Stimulated activated CD8-positive, alpha-beta memory T cell treated with anti-CD3 and anti-CD28 coated beads, Interleukin-7, amount 100 ng/mL, for 1 hour (primary cell): Measurements from ENCODE around the gene ANO2.

Experiments
- DNase-seq, 2 donors: peaks; one replicate each; pipeline ENCODE4 v3.0.0-alpha.2; 2020; ENCODE audit warnings: low read depth in 2 of 2

ANO2 gene

DNA sequence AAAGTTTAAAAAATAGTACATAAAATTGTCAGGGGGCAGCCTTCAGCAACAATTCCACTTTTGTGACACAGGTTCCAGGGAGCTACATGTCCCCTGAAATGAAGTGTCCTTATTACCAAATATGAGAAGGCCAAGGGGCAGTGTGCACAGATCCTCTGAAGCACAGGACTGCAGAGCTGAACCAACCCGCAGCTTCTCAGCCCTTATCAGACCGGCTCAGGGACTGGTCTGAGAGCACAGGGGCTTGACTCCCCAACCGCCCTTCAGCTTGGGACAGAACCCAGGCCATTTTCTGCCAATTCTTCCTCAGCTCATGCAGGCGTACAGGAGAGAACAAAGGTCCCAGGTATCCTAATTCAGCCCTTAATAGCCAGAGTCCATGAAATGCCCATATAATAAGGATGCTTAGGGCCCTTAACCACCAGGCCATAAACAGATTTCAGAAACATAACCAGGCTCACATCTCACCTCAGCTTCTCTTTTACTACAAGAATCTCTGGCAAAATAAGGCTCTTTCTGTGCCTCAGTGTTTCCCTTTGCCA lies 221.3 kb downstream of the ANO2 start:
- DNase-seq: no peak

DNA sequence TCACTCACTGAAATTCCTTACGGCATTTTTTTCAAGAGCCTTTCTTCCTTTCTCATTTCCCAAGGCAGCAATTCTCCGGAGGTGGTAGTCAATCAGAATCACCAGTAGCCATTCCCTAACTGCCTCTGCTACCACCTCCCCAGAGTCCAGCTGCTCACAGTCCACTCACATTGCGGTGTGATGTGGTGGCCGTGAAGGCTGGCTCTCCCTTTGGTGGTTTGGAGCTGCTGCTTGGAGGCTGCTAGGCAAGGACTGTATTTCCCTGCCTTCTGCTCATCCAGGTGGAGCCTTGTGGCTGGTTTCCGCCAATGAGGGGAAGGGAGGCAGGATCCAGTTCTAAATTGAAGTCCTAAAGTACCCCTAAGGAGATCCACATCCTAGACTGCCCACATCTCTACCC lies 222.0 kb downstream of the ANO2 start:
- DNase-seq: no peak

DNA sequence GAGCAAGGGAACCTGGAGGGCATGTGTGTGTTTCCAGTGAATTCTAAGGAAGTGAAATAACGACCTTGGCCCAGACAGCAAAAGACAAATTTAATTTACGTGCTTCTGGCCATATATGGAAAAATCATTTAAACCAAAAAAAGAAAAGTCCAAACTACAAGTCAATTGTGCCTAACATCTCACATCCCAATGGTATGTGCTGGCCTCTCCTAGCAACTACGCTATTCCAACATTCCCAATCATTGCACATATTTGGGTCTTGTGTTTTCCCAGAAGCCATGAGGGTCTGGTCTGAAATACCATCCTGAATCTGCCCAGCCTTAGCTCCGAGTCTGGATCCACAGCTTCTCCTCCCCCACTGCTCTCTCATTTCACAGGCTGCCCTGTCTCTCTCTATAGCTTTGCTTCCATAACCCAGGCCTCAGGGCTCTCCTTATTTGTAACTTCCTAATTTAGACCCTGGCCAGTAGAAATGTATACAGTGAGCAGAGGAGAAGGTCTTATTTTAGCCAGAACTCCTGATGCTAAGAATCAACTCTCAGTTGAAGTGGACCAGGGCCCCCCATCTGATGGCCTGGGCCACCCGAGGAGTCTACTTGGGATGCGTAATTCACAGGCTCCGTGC lies 224.6 kb downstream of the ANO2 start:
- DNase-seq: no peak

DNA sequence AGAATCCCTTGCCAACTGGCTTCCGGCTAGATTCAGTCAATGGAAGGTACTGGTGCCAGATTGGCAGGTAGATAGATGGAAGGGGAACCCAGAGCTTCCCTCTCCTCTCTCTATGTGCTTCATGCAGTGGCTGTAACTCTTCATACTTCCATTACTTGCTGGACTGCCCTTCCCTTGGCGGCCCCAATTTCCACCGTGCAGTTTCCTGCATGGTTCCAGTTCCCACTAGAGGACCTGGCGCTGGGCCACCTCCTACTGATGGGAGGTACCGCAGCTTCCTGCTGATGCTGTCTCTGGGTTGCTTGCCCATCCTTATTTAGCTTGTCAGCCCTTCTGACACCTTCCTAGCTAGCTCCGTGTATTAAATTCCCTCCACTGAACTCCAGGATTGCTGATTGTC lies 226.4 kb downstream of the ANO2 start:
- DNase-seq: no peak

DNA sequence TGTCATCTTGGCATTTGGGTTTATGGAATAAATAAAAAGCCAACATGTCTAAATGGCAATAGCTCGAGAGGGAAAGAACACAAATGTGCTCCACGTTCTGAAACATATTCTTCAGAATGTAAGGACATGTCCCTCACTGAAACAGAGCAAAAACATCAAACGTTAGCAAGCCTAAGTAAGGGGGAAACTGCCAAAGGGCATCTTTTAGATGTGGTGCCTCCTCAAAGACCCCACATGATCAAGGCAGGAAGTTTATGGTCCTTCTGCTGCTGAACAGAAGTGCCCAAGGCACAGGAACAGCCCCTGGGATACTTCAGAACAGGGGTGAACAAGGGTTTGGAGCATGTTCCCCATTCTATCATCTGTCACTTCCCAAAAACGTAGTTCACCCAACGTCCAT lies 227.0 kb downstream of the ANO2 start:
- no peak for DNase-seq

DNA sequence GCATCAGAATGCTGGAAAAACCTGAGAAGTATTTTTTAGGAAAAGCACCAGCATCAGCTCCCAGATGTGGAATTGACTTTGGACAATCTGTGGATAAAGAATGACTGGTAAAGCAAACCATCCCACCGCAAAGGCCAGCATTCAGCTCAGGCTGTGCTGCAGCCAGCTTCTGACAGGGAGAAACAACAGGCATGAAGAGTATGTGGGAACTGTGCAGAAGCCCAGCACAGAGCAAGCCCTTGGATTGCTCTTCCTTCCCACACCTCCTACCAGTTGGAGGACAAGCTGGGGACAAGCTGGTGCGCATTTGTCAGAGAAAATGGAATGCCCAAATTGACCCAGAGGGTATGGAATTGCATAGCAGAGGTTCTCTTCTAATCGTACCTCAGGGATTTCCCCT lies 228.1 kb downstream of the ANO2 start:
- DNase-seq: no peak

DNA sequence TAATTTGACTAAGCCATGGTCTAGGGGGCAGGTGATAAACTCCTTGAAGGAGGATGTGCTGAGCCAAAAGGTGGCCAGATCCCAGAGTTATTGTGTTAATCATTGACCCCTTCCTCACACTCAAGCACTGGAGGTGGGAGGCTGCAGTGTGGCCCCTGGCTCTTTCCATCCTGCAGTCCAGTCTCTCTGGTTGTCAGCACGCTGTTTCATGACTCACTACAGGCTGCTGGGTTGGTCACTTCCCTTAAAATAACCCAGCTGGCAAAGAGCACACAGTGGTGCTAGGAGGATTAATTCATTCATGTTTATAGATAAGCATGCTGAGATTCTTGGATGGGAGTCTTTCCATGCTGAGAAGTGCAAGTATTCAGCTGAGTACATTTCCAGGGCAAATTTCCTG lies 228.9 kb downstream of the ANO2 start:
- no peak for DNase-seq

DNA sequence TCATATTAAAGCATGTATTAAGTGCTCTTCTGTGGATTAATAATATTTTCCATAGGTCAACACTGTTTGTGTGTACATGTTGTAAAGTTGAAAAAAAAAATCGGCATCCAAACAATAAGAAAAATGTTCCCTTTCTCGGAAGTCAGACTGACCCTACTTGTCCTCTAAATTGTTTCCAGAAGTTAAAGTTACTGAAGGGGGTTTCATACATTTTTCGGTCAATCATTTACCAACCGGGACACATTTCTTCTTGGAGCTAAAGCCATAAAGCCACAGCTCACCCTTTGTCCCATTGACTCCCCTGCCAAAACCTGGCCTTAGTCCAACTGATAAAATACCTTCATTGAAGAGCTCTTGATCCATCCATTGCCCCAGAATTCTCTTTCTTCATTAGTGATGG lies 230.0 kb downstream of the ANO2 start:
- DNase-seq: no peak

DNA sequence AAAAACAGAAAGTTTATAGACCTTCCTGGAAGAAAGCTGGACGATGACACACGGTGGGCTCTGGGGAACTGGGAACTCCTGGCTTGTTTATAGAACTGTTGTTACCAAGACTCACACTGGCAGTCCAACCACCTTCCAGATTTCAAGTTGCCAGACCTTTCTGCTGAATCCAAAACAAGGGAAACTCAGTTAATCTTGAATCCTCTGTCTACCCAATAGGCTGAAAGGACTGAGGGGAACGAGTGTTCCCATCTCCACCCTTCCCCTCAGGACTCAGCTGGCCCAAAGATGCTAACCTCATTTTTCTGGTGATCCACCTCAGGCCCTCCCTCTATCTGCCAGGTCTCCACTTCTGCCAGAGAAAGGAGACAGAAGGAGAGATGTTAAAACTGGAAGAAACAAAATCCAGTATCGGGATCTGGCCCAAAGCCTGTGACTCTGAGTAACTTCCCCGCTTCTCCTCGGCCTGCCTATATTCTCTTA lies 231.4 kb downstream of the ANO2 start:
- no peak for DNase-seq

DNA sequence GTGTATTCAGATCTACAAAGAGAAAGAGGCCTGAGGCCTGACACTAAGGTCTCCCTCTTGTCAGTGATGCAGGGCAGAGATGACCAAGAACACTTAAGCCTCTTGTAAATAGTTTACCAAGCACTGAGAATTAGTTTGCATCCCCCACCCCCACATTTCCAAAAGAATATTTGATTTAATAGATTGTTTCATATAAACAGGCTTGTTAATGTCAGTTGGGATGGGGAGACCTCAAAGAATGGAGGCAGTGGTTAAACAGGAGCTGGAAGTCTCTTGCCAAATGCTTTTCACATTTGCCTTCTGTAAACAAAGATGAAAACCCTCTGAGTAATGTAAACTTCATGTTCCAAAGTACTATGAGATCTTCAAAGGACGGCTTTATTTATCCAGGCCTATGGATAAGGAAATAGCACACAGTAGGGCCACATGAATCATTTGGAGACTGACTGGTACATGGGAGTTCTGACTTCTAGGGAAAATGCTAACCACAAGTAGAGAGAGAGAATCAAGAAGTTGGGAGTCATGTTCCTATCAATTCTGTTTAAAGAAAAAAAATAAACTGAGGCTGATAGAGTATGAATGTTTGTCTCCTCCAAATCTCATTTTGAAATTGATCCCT lies 234.7 kb downstream of the ANO2 start:
- DNase-seq: no peak

DNA sequence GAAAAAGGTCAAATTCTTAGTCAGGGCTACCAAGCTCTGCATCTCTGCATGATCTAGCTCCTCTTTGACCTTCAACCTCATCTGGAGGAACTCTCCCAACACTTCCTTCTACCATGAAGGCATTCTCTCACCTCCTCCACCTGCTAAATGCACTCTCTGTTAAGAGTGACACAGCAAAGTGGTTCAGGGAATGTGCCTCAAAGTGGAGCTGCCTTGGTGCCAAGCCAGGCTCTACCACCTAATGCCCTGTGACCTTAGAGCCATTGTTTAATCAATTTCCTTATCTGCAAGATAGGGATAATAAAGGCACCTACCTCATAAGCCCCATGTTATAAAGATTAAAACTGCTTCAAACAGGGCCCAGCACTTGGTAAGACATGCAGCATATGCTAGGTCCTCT lies 236.7 kb downstream of the ANO2 start:
- DNase-seq: no peak

DNA sequence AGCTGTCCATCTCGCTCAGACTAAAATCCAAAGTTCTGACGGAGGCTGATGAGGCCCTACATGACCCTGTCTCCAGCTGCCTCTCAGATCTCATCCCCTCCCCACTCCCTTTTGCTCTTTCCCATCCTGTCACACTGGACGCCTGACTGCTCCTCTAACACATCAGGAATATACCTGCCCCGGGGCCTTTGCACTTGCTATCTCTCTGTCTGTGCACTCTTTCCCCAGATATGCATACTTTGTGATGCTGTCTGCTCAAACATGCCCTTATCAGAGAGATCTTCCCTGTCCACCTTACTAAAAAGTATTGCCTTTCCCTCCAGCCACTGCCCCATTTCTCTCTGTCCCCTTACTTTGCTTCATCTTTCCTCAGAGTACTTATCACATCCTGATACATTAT lies 238.8 kb downstream of the ANO2 start:
- no peak for DNase-seq

DNA sequence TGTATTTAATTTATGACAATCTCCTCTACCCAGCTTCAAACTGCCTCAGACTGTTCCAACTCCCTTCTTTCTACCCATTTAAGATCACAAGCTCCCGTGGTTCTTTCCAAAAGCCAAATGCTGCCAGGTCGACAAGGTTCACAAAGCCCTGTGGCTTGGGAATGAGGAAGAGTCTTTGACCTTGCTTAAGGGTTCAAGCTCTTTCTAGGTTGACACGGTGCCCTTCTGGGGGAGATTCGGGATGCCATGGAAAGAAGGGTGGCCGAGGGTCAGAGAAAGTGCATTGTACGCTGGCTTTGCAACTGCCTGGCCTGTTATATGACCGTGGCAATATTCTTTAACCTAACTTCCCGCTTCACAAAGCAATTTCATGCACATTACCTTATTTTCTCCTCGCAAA lies 239.3 kb downstream of the ANO2 start:
- DNase-seq: no peak

DNA sequence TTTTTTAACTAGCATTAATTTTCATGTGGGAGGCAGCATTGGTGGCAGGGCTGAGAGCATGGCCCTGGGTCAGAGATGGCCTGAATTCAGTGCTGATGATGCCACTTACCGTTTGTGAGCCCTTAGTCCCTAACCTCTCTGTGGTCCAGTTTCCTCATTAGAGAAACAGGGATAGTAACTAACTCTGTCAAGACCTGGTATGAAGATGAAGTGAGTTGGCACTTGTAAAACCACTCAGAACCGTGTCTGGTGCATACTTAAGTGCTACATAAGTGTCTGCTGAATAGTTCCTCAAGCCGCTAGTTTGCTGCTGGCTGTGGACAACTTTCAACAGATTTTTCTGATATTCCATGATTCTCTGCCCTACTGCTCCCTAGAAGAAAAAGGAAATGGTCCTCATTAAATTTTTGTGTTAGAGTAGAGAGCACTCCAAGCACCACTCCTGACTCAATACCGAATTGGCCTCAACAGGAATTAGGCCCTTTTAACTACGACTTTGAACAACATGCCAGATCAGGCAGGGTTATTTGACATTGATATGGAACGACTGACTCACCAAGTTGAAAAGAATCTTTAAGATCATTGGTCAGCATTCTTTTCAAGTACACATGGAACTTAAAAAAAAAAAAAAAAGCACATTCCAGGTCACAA lies 250.2 kb downstream of the ANO2 start:
- no peak for DNase-seq

DNA sequence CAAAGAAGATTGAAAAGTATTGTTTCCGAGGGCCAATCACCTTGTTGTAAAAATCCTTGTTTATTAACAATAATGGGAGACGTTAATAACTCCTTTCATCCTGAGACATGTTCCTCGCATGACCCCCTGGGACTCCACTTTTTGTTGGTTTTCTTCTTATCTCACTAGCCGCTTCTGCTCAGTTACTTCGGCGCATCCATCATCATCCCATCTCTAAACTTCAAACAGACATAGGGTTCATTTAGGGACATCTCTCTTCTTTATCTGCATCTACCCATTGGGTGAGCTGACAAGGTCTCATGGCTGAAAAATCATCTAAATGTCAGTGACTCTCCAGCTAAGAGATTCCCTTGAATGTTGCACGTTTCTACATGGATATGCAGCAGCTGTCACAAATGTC lies 252.2 kb downstream of the ANO2 start:
- DNase-seq: no peak

DNA sequence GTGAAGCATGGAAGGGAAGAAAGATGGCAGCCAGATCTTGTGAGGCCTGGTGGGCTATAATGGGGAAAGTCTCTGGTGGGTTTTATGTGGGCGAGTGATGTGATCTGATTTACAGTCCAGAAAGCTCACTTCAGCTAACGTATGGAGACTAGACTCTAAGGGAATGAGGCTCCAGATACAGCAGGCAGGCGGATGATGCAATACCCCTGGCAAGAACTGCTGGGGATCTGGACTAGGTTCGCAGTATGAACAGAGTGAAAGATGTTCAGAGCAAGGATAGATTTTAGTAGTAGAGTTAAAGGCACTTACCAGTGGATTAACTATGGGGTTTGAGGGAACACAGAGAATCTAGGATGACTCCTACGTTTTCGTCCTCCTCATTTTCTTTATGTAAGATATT lies 253.1 kb downstream of the ANO2 start:
- DNase-seq: no peak

DNA sequence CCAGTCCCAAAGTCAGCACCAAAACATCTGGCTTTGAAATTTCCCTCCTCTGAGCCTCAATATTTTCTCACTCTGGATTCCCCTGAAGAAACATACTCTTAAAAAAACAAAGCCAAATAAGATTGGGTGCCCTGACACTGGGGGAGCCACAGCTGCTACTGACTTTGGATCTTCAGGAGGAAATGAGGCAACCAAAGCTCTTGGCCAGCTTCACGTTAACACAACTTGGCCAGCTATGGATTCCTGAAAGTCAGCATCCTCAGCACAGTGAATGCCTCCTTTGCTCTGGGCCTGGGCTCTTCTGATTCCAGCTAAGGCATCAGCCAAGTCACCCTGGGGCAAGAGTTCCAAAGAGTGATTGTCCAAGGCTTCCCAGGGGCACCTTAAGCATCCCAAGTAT lies 254.8 kb downstream of the ANO2 start:
- no peak for DNase-seq

DNA sequence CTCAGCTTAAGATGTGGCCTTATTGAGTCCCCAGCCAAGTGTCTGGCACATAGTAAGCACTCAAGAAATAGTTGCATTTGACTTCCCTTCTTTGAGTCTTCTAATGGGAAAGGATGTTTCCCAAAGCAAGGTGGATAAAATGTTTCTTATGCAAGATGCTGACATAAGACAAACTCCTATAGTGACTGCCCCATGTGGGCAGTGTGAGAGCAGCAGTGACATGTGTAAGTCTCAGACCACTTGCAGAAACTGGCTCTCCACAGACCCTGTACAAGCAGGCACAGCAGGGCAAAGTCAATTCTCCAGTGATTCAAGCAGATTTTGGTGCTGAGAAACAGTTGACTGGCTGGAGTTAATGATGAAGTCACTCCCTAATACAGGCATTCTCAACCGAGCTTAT lies 255.3 kb downstream of the ANO2 start:
- DNase-seq: no peak

DNA sequence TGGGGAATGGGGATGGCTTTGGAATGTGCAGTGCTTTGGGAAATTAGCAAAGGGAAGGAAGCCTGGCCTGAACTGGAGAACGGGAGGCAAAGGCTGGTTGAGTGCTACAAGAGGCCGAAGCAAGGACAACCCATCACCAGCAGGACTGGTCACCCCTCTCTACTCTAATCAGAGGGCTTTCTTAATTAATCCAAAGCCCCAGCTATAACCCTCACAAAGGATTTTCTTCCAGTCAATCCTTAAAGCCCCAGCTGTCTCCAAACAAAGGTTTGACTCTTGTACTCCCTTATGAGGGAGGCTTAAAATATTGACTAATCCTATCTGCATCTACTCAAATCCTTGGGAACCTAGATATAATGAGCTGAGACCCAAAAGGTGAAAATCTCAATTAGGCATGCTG lies 256.8 kb downstream of the ANO2 start:
- no peak for DNase-seq

DNA sequence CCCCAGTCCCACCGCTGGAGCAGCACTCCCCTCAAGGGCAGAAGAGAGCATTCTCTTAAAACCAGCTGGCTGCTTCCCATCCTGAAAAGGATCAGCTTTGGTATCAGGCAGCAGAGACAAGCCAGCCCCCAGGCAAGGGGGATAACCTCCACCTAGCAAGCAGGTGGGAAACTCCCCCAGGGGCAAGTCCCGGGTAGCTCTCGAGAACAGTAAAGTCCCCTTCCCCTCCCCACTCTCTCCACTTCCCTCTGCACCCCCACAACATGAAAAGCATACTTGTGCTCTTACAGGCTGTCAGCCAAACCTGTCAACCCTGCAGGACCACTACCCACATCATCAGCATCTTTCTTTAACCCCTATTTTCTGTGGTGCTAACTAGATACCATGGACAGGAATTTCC lies 259.1 kb downstream of the ANO2 start:
- no peak for DNase-seq

DNA sequence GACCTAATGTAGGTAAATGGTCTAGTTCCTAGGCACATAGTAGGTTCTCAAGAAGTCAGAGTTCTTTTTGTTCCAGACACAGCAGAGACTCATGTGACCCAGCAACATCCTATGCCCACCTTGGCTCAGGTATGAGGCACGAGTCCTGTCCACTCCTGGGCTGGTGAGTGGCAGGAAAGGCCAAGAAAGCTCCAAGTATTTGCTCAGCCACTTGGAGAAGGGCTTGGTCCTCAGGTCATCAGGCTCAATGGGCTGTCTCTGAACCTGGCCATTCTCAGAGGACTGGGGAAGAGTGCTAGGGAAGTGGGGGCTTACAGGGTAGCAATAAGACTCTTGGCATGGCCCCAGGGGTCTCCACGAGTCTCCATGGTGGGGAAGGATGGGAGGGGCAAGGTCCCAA lies 260.1 kb downstream of the ANO2 start:
- DNase-seq: no peak

DNA sequence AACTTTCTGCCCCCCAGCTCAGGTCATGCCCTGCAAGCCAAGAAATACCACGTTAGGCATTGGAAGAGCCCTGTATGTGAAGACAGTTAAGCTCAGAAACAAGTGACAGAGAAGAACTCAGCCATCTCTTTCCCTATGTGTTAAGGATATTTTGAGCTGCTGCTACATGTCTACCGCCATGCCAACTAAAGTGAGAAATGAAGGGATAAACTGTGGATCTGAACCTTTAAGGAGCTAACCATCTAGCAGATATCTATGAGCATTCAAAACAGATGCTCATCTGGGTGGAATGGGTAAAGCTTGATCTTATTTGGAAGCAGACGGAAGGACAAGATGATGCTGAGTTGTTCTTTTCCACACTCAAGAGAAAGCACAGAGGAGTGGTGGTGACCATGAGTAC lies 262.5 kb downstream of the ANO2 start:
- no peak for DNase-seq

DNA sequence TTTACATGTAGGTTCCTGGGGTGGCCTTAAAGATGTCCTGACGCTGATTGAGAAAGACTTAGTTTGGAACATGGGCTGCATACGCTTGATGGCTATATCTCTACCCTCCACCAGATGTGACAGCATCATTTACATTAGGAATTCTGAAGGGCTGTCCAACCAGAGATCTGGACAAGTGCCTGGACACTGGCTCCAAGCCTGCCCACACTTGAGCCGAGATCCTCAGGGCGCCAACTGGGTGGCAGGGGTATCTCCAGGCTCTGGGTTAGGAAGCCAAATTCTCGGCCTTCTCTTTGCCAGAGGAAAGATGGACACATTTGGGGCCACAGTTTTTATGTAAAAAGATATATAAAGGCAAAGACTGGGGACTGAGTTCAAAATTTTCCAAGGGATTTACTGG lies 266.9 kb downstream of the ANO2 start:
- DNase-seq: no peak
